GM23248 (cell line): ENCODE data around the gene VTI1A. TPM values are rescaled to one million over a fixed set of nuclear protein-coding genes. Genes with fewer than 3 reads are reported as not detected.

ENCODE experiments used
- DNase-seq: peaks from one replicate; pipeline ENCODE4 v3.0.0-alpha.2; 2015
- H2AFZ ChIP-seq: fragments of 200-600 bp; sonication (generic); 2 replicates; pipeline ENCODE4 v1.6.1; 2016; ENCODE audit warnings: antibody characterized with exemption
- H3F3A ChIP-seq: fragments of 200-600 bp; sonication (generic); 2 replicates; pipeline ENCODE4 v1.6.1; 2016; ENCODE audit warnings: mild to moderate bottlenecking, antibody characterized with exemption, mixed run types; ENCODE audit not compliant: insufficient read depth
- H3K27ac ChIP-seq: fragments of 200-600 bp; sonication (generic); 2 replicates; pipeline ENCODE4 v1.5.1; 2016; ENCODE audit warnings: mild to moderate bottlenecking
- H3K27me3 ChIP-seq: fragments of 200-600 bp; sonication (generic); replicated peaks from 2 replicates; pipeline ENCODE4 v1.6.1; 2016; ENCODE audit warnings: mild to moderate bottlenecking; ENCODE audit not compliant: insufficient read depth
- H3K36me3 ChIP-seq: fragments of 200-600 bp; sonication (generic); 2 replicates; pipeline ENCODE4 v1.6.1; 2016; ENCODE audit warnings: low read depth, mild to moderate bottlenecking
- H3K4me1 ChIP-seq: fragments of 200-600 bp; sonication (generic); 2 replicates; pipeline ENCODE4 v1.6.1; 2016; ENCODE audit warnings: mild to moderate bottlenecking; ENCODE audit not compliant: insufficient read depth
- H3K4me2 ChIP-seq: fragments of 200-600 bp; sonication (generic); one replicate; pipeline ENCODE4 v1.6.1; 2016; ENCODE audit warnings: mild to moderate bottlenecking; ENCODE audit not compliant: unreplicated experiment
- H3K4me3 ChIP-seq: fragments of 200-600 bp; sonication (generic); 2 replicates; pipeline ENCODE4 v1.5.1; 2016; ENCODE audit warnings: mild to moderate bottlenecking
- H3K79me2 ChIP-seq: fragments of 200-600 bp; sonication (generic); 2 replicates; pipeline ENCODE4 v1.6.1; 2016; ENCODE audit warnings: mild to moderate bottlenecking; ENCODE audit not compliant: insufficient read depth
- H3K9ac ChIP-seq: fragments of 200-600 bp; sonication (generic); 2 replicates; pipeline ENCODE4 v1.6.1; 2016; ENCODE audit warnings: mild to moderate bottlenecking
- H3K9me2 ChIP-seq: fragments of 200-600 bp; sonication (generic); 2 replicates; pipeline ENCODE4 v1.6.1; 2016; ENCODE audit warnings: mixed run types, mild to moderate bottlenecking, moderate library complexity; ENCODE audit not compliant: insufficient read depth
- H3K9me3 ChIP-seq: fragments of 200-600 bp; sonication (generic); one replicate; pipeline ENCODE4 v1.6.1; 2017; ENCODE audit warnings: low read depth
- H4K20me1 ChIP-seq: fragments of 200-600 bp; sonication (generic); 2 replicates; pipeline ENCODE4 v1.6.0; 2016; ENCODE audit not compliant: insufficient read depth
- EZH2 ChIP-seq: fragments of 200-600 bp; sonication (generic); IDR thresholded peaks from 2 replicates; pipeline ENCODE4 v1.6.1; 2018; ENCODE audit warnings: antibody characterized with exemption, mild to moderate bottlenecking; ENCODE audit not compliant: insufficient read depth, poor library complexity, severe bottlenecking
- EZH2phosphoT487 ChIP-seq: fragments of 200-600 bp; sonication (generic); IDR thresholded peaks from 2 replicates; pipeline ENCODE4 v1.6.1; 2018; ENCODE audit warnings: antibody characterized with exemption, moderate library complexity, mild to moderate bottlenecking, low read depth; ENCODE audit not compliant: insufficient read depth
- WGBS, 2 experiments: methylation state at CpG; one replicate each; pipeline ENCODE4 v1.1.6; 2015 to 2017; ENCODE audit warnings: low lambda C conversion rate in 2 of 2, low coverage in 1 of 2; ENCODE audit errors: missing lambda C conversion rate in 2 of 2; 5-methylcytosine and 5-hydroxymethylcytosine counted together
- in situ Hi-C: fragments of 300-500 bp; cut with MboI; formaldehyde crosslinking; loops from 2 replicates; pipeline ENCODE4 v1.15.0; 2020
- polyA plus RNA-seq: library from polyadenylated mRNA; unstranded; fragments of >200 nt; fragmentation: Nextera tagmentation; extraction: Ambion mirVana; gene quantifications from 2 replicates; pipeline ENCODE4 v1.2.1, GENCODE V29; 2016
- total RNA-seq: library from RNA; depleted of rRNA; stranded (reverse); fragments of >200 nt; shearing (Covaris generic); gene quantifications from 2 replicates; pipeline ENCODE4 v1.2.3, GENCODE V29; 2014

Gene VTI1A
- total and polyA plus RNA-seq, 2 experiments from 2014 or later = 21.6 to 26.4 TPM

DNA sequence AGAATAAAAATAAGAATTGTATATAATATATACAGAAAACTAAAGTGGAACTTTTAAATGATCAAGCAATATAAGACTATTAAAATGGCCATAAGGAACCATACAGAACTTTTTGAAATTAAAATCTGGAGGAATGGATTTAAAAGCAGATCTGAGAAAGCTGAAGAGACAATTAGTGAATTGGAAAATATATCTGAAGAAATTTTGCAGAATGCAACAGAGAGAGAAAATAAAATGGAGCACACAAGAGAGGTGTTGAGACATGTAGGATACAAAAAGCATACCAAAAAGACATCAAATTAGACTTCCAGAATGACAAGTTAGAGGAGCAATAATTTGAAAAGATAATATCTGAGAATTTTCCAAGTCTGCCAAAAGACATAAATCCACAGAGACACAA, 169.6 kb downstream of the VTI1A start:
- no peak overlapping the region for H3K4me3 ChIP-seq
- no peak overlapping the region for H3K4me2 ChIP-seq
- TF ChIP-seq EZH2 (no peak), EZH2phosphoT487 (no peak)
- no peaks in the 10 kb centered on the region for H3K79me2 ChIP-seq
- H4K20me1 ChIP-seq = no peaks in the 10 kb centered on the region
- no peaks in the 10 kb centered on the region for H3K9me2 ChIP-seq
- no peak for DNase-seq
- H3K27ac ChIP-seq = no peak overlapping the region
- H3K4me1 ChIP-seq = no peaks in the 10 kb centered on the region
- no peaks in the 10 kb centered on the region for H3K36me3 ChIP-seq
- H2AFZ ChIP-seq = no peak overlapping the region
- no peaks in the 10 kb centered on the region for H3K27me3 ChIP-seq
- H3F3A ChIP-seq = no peaks in the 10 kb centered on the region
- no peak overlapping the region for H3K9ac ChIP-seq
- in situ Hi-C loops = no loop called here
- no peaks in the 10 kb centered on the region for H3K9me3 ChIP-seq

DNA sequence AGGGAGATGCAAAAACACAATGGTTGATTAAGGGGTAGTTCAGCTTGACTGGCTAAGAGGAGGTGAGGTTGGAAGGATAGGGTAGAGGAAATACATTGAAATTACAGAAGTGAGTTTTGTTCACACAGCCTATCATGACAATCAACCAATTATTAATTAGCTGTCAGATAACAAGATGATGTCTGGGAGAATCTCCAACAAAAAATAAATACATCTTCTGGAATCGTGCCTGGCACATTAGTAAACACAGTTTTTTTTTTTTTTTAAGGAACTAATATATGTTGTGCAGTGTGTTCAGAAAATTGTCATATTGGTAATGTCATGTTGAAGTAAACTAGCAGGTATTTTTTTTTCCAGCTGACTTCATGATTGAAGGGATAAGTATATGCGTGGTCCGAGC, 171.8 kb downstream of the VTI1A start:
- WGBS, 2 experiments = 88 to 95% methylated on average over 3 of the region's 3 CpGs

DNA sequence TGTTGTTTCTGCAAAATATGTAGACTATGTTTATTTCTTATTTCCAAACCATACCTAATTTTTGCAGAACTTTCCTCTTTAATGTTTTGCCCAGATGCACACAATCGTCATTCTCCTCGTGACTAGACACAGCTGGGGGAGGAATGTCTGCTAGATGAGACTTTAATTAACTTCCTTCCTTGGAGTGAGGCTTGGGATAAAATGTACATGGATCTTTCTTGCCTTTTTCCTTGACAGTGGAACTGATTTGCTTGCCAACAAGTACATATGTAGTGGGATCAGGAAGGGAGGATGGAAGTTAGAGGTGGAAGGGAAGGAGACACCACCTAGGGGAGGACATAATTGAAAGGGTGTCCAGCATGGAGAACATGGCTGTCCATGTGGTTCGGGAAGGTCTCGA, 172.5 kb downstream of the VTI1A start:
- Histone ChIP-seq H3K79me2 (no peaks in the 10 kb centered on the region), H3K9me3 (no peaks in the 10 kb centered on the region), H3K9me2 (no peaks in the 10 kb centered on the region), H3F3A (no peaks in the 10 kb centered on the region), H3K27me3 (no peaks in the 10 kb centered on the region), H3K36me3 (no peaks in the 10 kb centered on the region), H4K20me1 (no peaks in the 10 kb centered on the region), H3K4me3 (no peak overlapping the region), H2AFZ (no peak overlapping the region), H3K9ac (no peak overlapping the region), H3K4me2 (no peak overlapping the region), H3K27ac (no peak overlapping the region), H3K4me1 (0 out of 2 replicates have a peak, but pooled peaks cover 3% of the 10 kb centered on the region)
- TF ChIP-seq EZH2 (no peak), EZH2phosphoT487 (no peak)
- WGBS, 2 experiments = 88 to 90% methylated on average over 4 of the region's 4 CpGs
- in situ Hi-C loops = no loop called here
- no peak for DNase-seq

More for the DNA sequence above, 171.8 kb downstream of the VTI1A start:
- H3K9me2 ChIP-seq = no peaks in the 10 kb centered on the region
- H3K27ac ChIP-seq = no peak overlapping the region
- no peak overlapping the region for H2AFZ ChIP-seq
- no peaks in the 10 kb centered on the region for H3K9me3 ChIP-seq
- no peaks in the 10 kb centered on the region for H3F3A ChIP-seq
- 0 out of 2 replicates have a peak, but pooled peaks cover 3% of the 10 kb centered on the region for H3K4me1 ChIP-seq
- DNase-seq = no peak
- H3K4me3 ChIP-seq = no peak overlapping the region
- H3K79me2 ChIP-seq = no peaks in the 10 kb centered on the region
- in situ Hi-C loops = no loop called here
- no peaks in the 10 kb centered on the region for H3K36me3 ChIP-seq
- no peaks in the 10 kb centered on the region for H4K20me1 ChIP-seq
- no peak overlapping the region for H3K9ac ChIP-seq
- no peaks in the 10 kb centered on the region for H3K27me3 ChIP-seq
- TF ChIP-seq EZH2 = no peak
- TF ChIP-seq EZH2phosphoT487 = no peak
- no peak overlapping the region for H3K4me2 ChIP-seq

DNA sequence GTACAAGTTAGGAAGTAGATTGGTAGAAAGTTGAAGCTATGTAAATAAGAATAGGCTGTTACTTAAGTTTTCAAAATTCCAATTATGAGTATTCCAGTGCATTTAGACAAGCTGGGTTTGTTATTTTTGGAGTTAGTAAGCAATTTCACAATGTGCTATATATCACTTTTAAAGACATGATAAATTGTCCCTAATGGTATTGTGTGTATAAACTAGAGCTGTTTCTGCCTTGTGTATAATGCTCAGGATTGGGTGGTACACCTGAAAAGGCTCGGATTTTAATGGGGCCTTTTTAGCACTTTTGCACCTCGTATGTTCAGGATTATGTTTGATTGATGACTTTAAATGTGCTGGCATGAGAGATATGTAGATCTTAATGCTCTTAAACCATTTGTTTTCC, 175.8 kb downstream of the VTI1A start:
- DNase-seq = peak; percentile 7
- whole genome bisulfite sequencing, 2 experiments = 89 to 93% methylated on average over 2 of the region's 2 CpGs
- H3K27me3 ChIP-seq = no peaks in the 10 kb centered on the region

DNA sequence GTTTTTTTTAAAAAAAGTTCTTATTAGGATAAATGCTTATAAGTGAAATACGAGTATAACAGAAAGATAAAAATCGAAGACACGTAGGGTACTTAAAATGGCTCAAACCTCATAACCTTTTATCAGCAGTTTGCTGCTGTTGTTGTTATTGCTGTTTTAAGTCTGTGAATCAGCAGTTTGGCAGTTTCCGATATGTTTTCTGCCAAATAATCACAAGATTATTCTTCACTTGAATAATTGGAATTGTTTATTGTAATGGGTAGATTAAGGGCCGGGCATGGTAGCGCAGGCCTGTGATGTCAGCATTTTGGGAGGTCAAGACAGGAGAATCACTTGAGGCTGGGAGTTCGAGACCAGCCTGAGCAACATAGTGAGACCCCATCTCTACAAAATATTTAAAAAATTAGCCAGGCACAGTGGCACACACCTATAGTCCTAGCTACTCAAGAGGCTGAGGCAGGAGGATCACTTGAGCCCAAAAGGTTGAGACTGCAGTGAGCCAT, 177.6 kb downstream of the VTI1A start:
- in situ Hi-C loops = no loop called here
- Histone ChIP-seq H2AFZ (no peak overlapping the region), H3K27ac (no peak overlapping the region), H3K4me2 (no peak overlapping the region), H3K9me3 (no peaks in the 10 kb centered on the region), H3K27me3 (no peaks in the 10 kb centered on the region), H3K9ac (no peak overlapping the region), H3K4me1 (0 out of 2 replicates have a peak, but pooled peaks cover 3% of the 10 kb centered on the region), H3K4me3 (no peak overlapping the region), H3K36me3 (no peaks in the 10 kb centered on the region), H3F3A (no peaks in the 10 kb centered on the region), H3K9me2 (no peaks in the 10 kb centered on the region), H4K20me1 (no peaks in the 10 kb centered on the region), H3K79me2 (no peaks in the 10 kb centered on the region)
- WGBS, 2 experiments = 36 to 54% methylated on average over 7 of the region's 7 CpGs
- peak; percentile 5 for DNase-seq
- TF ChIP-seq EZH2phosphoT487 = no peak
- TF ChIP-seq EZH2 = no peak

More for the DNA sequence above, 175.8 kb downstream of the VTI1A start:
- Histone ChIP-seq H3K9ac (no peak overlapping the region), H2AFZ (no peak overlapping the region), H3K4me2 (no peak overlapping the region), H3K9me2 (no peaks in the 10 kb centered on the region), H3K9me3 (no peaks in the 10 kb centered on the region), H3K36me3 (no peaks in the 10 kb centered on the region), H4K20me1 (no peaks in the 10 kb centered on the region), H3K4me1 (0 out of 2 replicates have a peak, but pooled peaks cover 3% of the 10 kb centered on the region), H3F3A (no peaks in the 10 kb centered on the region), H3K27ac (no peak overlapping the region), H3K4me3 (no peak overlapping the region), H3K79me2 (no peaks in the 10 kb centered on the region)
- TF ChIP-seq EZH2phosphoT487 (no peak), EZH2 (no peak)
- in situ Hi-C loops = no loop called here
